NCI-H1417 treated with DMSO at 0.1 percent for 48 hours (cell line): ENCODE data around the gene SERINC3.

Experiments used
- DNase-seq: peaks from one replicate; lab custom pipeline; 2025; lab: John Stamatoyannopoulos, UW

The SERINC3 gene

GRCh38 chr20:44464514-44464913 lies 57.4 kb downstream of the SERINC3 start:
- no peak for DNase-seq

DNA sequence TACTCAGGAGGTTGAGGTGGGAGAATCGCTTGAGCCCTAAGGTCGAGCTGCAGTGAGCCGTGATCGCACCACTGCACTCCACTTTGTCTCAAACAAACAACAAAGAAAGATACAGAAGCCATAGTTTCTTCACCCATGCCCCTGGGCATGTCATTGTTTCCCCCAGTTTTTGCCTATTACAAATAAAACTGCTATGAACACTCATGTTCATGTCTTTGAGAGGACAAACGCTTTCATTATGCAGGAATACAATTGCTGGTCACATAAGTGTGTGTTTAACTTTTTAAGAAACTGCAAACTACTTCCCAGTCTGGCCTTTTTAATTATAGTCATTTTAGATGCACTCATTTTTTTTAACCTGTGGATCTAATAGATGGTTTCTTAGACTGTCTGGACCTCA lies 58.4 kb downstream of the SERINC3 start:
- no peak for DNase-seq

- DNase-seq, result no peak
These were observed 60.1 kb downstream of the SERINC3 start for GRCh38 chr20:44461803-44462174.

GRCh38 chr20:44461142-44461802 lies 60.6 kb downstream of the SERINC3 start:
- no peak for DNase-seq

GRCh38 chr20:44460795-44461141 lies 61.1 kb downstream of the SERINC3 start:
- DNase-seq, result no peak

DNA sequence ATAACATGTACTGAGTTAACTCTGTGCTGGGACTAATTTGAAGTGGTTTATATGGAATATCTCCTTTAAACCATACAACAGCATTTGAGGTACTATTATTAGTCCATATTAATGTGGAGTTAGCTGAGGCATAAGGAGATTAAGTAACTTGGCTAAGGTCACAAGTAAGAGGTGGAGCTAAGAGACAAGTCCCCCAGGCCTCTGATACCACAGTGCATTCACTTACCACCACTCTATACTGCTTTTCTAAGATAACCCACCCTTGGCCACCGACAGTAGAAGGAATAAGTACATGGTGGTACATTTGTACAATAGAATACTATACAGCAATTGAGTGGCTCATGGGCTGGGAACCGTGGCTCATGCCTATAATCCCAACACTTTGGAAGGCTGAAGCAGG lies 62.6 kb downstream of the SERINC3 start:
- DNase-seq, result no peak

- peak; percentile 85 for DNase-seq
These were observed 64.9 kb downstream of the SERINC3 start for GRCh38 chr20:44457016-44457415.

GRCh38 chr20:44456611-44457010 lies 65.3 kb downstream of the SERINC3 start:
- DNase-seq, result no peak

- no peak for DNase-seq
These were observed 66.7 kb downstream of the SERINC3 start for GRCh38 chr20:44455126-44455525.

- no peak for DNase-seq
These were observed 67.4 kb downstream of the SERINC3 start for GRCh38 chr20:44454306-44454963.

GRCh38 chr20:44450903-44451450 lies 70.9 kb downstream of the SERINC3 start:
- no peak for DNase-seq

- no peak for DNase-seq
These were observed 71.5 kb downstream of the SERINC3 start for GRCh38 chr20:44450281-44450889.

GRCh38 chr20:44449864-44450263 lies 72.0 kb downstream of the SERINC3 start:
- no peak for DNase-seq

- no peak for DNase-seq
These were observed 72.9 kb downstream of the SERINC3 start for GRCh38 chr20:44448753-44449546.

DNA sequence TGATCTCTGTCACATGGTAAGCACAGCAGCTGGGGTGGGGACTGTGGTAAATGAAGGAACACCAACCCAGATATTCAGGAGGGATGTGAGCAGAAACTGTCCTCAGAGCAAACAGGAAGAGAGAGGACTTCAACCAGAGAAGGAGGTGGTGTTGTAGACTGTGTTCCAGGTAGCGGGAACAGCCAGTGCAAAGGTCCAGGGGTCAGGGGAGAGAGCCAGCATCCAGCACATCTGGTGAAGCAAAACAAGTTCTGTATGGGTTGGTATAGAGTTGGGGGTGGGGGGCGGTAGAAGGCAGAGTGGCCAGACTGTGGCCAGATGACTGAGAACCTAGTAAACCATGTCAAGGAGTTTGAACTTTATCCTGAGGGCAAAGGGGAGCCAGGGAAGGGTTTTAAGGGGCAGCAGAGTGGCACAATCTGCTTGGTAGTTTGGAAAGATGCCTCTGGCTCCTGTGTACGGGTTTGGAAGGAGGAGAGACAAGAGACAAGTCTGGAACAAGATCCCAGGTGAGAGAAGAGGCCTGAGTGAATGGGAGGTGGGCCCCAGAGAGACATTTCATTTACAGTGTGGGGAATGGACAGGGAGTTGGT lies 73.9 kb downstream of the SERINC3 start:
- DNase-seq, result no peak
